ENCODE data around the gene VTI1B. TPM values are rescaled to one million over a fixed set of nuclear protein-coding genes. Genes with fewer than 3 reads are reported as not detected.
"Not testable (repeated sequence)": the region's sequence is repeated elsewhere in the genome, so short reads cannot be mapped to it uniquely, and the experiment has no call there.

Gene VTI1B
- total RNA-seq, 1 donor from 2014 or later: 92.0 TPM

DNA sequence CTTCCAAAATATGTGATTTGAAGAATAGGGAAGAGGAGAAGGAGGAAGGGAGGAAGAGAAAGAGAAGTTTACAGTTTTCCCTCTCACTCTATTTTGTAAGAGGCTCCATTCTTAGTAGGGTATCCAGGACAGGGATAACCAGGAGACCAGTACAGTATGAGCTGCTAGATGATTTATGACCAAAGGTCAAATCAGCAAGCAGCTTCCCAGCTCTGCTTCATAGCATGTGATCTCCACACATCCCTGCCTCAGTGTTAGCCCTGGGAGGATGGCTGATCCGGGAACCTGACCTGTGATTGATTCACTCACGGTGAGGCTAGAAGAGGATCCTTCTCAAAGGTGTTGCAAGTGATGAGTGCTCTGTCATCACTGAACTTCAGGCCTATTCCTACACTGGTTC, 43.8 kb upstream of the VTI1B start:
- Mint-ChIP-seq H3K36me3 (ENCODE audit: low read depth, unreplicated experiment) (no peaks in the 10 kb centered on the region), H3K27ac (ENCODE audit: unreplicated experiment) (no peak overlapping the region), H3K4me3 (ENCODE audit: unreplicated experiment) (no peak overlapping the region), H3K27me3 (ENCODE audit: low read depth, unreplicated experiment) (peaks cover 20% of the 10 kb centered on the region), H3K9me3 (ENCODE audit: unreplicated experiment) (peaks cover 1% of the 10 kb centered on the region), H3K4me1 (ENCODE audit: low read depth, unreplicated experiment) (no peaks in the 10 kb centered on the region)
- Histone ChIP-seq H3K36me3 (ENCODE audit: insufficient read depth, low read length) (no peaks in the 10 kb centered on the region), H3K79me2 (ENCODE audit: insufficient read depth, low read length) (no peaks in the 10 kb centered on the region), H4K20me1 (ENCODE audit: insufficient read depth, low read length) (no peaks in the 10 kb centered on the region), H3K9me3 (ENCODE audit: insufficient read depth, low read depth, low read length) (no peaks in the 10 kb centered on the region), H3K27ac (ENCODE audit: low read depth, low read length) (no peak overlapping the region), H3K27me3 (ENCODE audit: insufficient read depth, low read length) (peaks cover 6% of the 10 kb centered on the region), H3K4me3 (ENCODE audit: insufficient read depth, low read depth, low read length) (no peak overlapping the region), H2AFZ (ENCODE audit: low read depth, low read length) (no peak overlapping the region), H3K9ac (ENCODE audit: low read length) (no peak overlapping the region), H3K4me1 (ENCODE audit: insufficient read depth, low read length) (no peaks in the 10 kb centered on the region), H3K4me2 (ENCODE audit: low read length) (no peak overlapping the region)
- DNase-seq (ENCODE audit: low read depth) (no peak), FAIRE-seq (no peak)
- TF ChIP-seq EZH2 (IDR thresholded peaks at IDR 0.05; ENCODE audit: insufficient read depth, low read length): no peak
- TF ChIP-seq, protein P1, sequence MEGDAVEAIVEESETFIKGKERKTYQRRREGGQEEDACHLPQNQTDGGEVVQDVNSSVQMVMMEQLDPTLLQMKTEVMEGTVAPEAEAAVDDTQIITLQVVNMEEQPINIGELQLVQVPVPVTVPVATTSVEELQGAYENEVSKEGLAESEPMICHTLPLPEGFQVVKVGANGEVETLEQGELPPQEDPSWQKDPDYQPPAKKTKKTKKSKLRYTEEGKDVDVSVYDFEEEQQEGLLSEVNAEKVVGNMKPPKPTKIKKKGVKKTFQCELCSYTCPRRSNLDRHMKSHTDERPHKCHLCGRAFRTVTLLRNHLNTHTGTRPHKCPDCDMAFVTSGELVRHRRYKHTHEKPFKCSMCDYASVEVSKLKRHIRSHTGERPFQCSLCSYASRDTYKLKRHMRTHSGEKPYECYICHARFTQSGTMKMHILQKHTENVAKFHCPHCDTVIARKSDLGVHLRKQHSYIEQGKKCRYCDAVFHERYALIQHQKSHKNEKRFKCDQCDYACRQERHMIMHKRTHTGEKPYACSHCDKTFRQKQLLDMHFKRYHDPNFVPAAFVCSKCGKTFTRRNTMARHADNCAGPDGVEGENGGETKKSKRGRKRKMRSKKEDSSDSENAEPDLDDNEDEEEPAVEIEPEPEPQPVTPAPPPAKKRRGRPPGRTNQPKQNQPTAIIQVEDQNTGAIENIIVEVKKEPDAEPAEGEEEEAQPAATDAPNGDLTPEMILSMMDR (IDR thresholded peaks at IDR 0.05; ENCODE audit: insufficient read depth, low read depth, low read length): no peak

DNA sequence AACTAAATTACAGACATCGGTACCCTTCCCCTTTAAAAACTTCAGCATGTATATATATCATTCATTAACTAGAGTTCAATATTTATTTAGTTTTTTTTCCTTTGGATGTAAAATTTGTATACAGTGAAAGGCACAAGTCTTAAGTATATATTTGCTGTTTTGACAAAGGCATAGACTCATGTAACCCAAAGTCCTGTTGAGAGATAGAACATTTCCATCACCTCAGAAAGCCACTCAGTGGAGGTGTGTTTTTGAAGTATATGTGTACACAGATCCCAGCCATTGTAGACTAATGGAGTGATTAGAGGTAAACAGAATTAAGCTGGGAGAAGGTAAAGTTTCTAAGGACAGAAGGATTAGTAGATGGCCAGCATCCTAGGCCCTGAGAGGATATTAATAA, 42.6 kb upstream of the VTI1B start:
- no peaks in the 10 kb centered on the region for H3K36me3 Mint-ChIP-seq (ENCODE audit: low read depth, unreplicated experiment)
- peaks cover 6% of the 10 kb centered on the region for H3K27me3 ChIP-seq (ENCODE audit: insufficient read depth, low read length)
- no peaks in the 10 kb centered on the region for H3K36me3 ChIP-seq (ENCODE audit: insufficient read depth, low read length)
- H3K4me3 Mint-ChIP-seq (ENCODE audit: unreplicated experiment): no peak overlapping the region
- H3K27ac ChIP-seq (ENCODE audit: low read depth, low read length): no peak overlapping the region
- H3K27me3 Mint-ChIP-seq (ENCODE audit: low read depth, unreplicated experiment): peaks cover 11% of the 10 kb centered on the region
- no peaks in the 10 kb centered on the region for H3K79me2 ChIP-seq (ENCODE audit: insufficient read depth, low read length)
- H2AFZ ChIP-seq (ENCODE audit: low read depth, low read length): no peak overlapping the region
- H3K9ac ChIP-seq (ENCODE audit: low read length): no peak overlapping the region
- no peaks in the 10 kb centered on the region for H4K20me1 ChIP-seq (ENCODE audit: insufficient read depth, low read length)
- DNase-seq (ENCODE audit: low read depth): no peak
- no peak overlapping the region for H3K4me3 ChIP-seq (ENCODE audit: insufficient read depth, low read depth, low read length)
- no peak for TF ChIP-seq EZH2 (IDR thresholded peaks at IDR 0.05; ENCODE audit: insufficient read depth, low read length)
- TF ChIP-seq, protein P1 (IDR thresholded peaks at IDR 0.05; ENCODE audit: insufficient read depth, low read depth, low read length): no peak
- H3K9me3 ChIP-seq (ENCODE audit: insufficient read depth, low read depth, low read length): no peaks in the 10 kb centered on the region
- peaks cover 1% of the 10 kb centered on the region for H3K9me3 Mint-ChIP-seq (ENCODE audit: unreplicated experiment)
- no peak overlapping the region for H3K4me2 ChIP-seq (ENCODE audit: low read length)
- H3K27ac Mint-ChIP-seq (ENCODE audit: unreplicated experiment): no peak overlapping the region
- no peak for FAIRE-seq
- no peaks in the 10 kb centered on the region for H3K4me1 ChIP-seq (ENCODE audit: insufficient read depth, low read length)
- H3K4me1 Mint-ChIP-seq (ENCODE audit: low read depth, unreplicated experiment): no peaks in the 10 kb centered on the region

DNA sequence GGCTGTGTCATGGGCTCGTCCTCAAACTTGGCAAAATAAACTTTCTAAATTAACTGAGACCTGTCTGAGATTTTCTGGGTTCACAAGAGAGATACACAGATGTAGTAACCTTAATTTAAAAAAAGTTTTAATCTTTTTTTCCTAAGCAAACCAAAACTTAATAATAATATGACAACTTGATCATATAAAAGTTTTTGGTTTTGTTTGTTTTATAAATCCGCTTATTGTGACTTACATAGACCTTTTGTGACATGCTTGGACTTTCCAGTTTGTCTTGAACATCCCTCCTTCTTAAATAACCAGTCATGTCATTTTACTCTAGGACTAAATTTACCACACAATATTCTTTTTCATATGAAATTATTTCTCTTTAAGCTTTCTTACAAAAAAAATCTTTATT, 35.8 kb upstream of the VTI1B start:
- Histone ChIP-seq H3K79me2 (ENCODE audit: insufficient read depth, low read length) (no peaks in the 10 kb centered on the region), H3K4me3 (ENCODE audit: insufficient read depth, low read depth, low read length) (no peak overlapping the region), H3K9me3 (ENCODE audit: insufficient read depth, low read depth, low read length) (peaks cover 5% of the 10 kb centered on the region), H2AFZ (ENCODE audit: low read depth, low read length) (no peak overlapping the region), H3K9ac (ENCODE audit: low read length) (no peak overlapping the region), H3K36me3 (ENCODE audit: insufficient read depth, low read length) (no peaks in the 10 kb centered on the region), H3K27me3 (ENCODE audit: insufficient read depth, low read length) (no peaks in the 10 kb centered on the region), H4K20me1 (ENCODE audit: insufficient read depth, low read length) (no peaks in the 10 kb centered on the region), H3K4me2 (ENCODE audit: low read length) (no peak overlapping the region), H3K4me1 (ENCODE audit: insufficient read depth, low read length) (no peaks in the 10 kb centered on the region), H3K27ac (ENCODE audit: low read depth, low read length) (no peak overlapping the region)
- Mint-ChIP-seq H3K4me3 (ENCODE audit: unreplicated experiment) (no peak overlapping the region), H3K27ac (ENCODE audit: unreplicated experiment) (no peak overlapping the region), H3K9me3 (ENCODE audit: unreplicated experiment) (peaks cover 2% of the 10 kb centered on the region), H3K4me1 (ENCODE audit: low read depth, unreplicated experiment) (no peaks in the 10 kb centered on the region), H3K27me3 (ENCODE audit: low read depth, unreplicated experiment) (no peaks in the 10 kb centered on the region), H3K36me3 (ENCODE audit: low read depth, unreplicated experiment) (no peaks in the 10 kb centered on the region)
- DNase-seq (ENCODE audit: low read depth) (no peak), FAIRE-seq (no peak)
- TF ChIP-seq EZH2 (IDR thresholded peaks at IDR 0.05; ENCODE audit: insufficient read depth, low read length): no peak
- TF ChIP-seq, protein P1 (IDR thresholded peaks at IDR 0.05; ENCODE audit: insufficient read depth, low read depth, low read length): no peak

DNA sequence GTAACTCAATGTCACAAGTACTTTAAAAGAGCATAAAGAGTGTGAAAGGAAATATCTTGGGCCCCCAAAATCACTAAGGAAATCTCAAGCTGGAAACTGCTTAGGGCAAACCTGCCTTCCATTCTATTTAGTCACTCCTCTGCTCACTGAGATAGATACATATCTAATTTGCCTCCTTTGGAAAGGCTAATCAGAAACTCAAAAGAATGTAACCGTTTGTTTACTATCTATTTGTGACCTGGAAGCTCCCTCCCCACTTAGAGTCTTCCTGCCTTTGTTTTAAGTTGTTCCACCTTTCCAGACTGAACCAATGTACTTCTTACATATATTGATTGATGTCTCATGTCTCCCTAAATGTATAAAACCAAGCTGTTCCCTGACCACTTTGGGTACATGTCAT, 35.4 kb upstream of the VTI1B start:
- not testable (repeated sequence) for H3K27me3 ChIP-seq (ENCODE audit: insufficient read depth, low read length); H3K4me3 Mint-ChIP-seq (ENCODE audit: unreplicated experiment)

More for the DNA sequence above, 35.4 kb upstream of the VTI1B start:
- H3K27ac ChIP-seq (ENCODE audit: low read depth, low read length); H3K36me3 Mint-ChIP-seq (ENCODE audit: low read depth, unreplicated experiment); H3K4me3 ChIP-seq (ENCODE audit: insufficient read depth, low read depth, low read length); H3K9me3 Mint-ChIP-seq (ENCODE audit: unreplicated experiment); H3K27ac Mint-ChIP-seq (ENCODE audit: unreplicated experiment); H3K27me3 Mint-ChIP-seq (ENCODE audit: low read depth, unreplicated experiment); FAIRE-seq; H2AFZ ChIP-seq (ENCODE audit: low read depth, low read length); H3K79me2 ChIP-seq (ENCODE audit: insufficient read depth, low read length); H3K4me1 ChIP-seq (ENCODE audit: insufficient read depth, low read length); H3K9ac ChIP-seq (ENCODE audit: low read length); H3K4me2 ChIP-seq (ENCODE audit: low read length); H3K9me3 ChIP-seq (ENCODE audit: insufficient read depth, low read depth, low read length); H3K36me3 ChIP-seq (ENCODE audit: insufficient read depth, low read length); H3K4me1 Mint-ChIP-seq (ENCODE audit: low read depth, unreplicated experiment); DNase-seq (ENCODE audit: low read depth); H4K20me1 ChIP-seq (ENCODE audit: insufficient read depth, low read length): not testable (repeated sequence)

Measured in astrocyte (in vitro differentiated cells and primary cell).